ELF-1 (cell line): Measurements from ENCODE around the gene RNASE13.
"Not testable (repeated sequence)": the region's sequence is repeated elsewhere in the genome, so short reads cannot be mapped to it uniquely, and the experiment has no call there.

ENCODE experiments used
- DNase-seq: peaks from one replicate; pipeline ENCODE4 v3.0.0-alpha.2; 2016; ENCODE audit warnings: low read depth, low spot score

Gene RNASE13

GRCh38 chr14:21042918-21043317 lies 8.3 kb upstream of the RNASE13 start:
- no peak for DNase-seq

- no peak for DNase-seq
These were observed 7.2 kb upstream of the RNASE13 start, which contains the start of gene RNASE7 for GRCh38 chr14:21041676-21042433. RNASE7 (plus strand) TSS chr14:21042362; CDS start chr14:21042993, 631 bp downstream.

DNA sequence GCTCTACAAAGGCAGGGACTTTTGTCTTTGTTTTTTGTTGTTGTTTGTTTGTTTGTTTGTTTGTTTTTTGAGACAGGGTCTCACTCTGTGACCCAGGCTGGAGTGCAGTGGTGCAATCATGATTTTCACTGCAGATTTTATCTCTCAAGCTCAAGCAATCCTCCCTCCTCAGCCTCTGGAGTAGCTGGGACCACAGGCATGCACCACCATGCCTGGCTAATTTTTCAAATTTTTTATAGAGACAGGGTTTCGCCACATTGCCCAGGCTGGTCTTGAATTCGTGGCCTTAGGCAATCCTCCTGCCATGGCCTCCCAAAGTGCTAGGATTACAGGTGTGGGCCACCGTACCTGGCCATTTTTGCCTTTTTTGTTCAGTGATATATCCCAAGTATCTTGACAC lies 6.3 kb upstream of the RNASE13 start:
- not testable (repeated sequence) for DNase-seq

DNA sequence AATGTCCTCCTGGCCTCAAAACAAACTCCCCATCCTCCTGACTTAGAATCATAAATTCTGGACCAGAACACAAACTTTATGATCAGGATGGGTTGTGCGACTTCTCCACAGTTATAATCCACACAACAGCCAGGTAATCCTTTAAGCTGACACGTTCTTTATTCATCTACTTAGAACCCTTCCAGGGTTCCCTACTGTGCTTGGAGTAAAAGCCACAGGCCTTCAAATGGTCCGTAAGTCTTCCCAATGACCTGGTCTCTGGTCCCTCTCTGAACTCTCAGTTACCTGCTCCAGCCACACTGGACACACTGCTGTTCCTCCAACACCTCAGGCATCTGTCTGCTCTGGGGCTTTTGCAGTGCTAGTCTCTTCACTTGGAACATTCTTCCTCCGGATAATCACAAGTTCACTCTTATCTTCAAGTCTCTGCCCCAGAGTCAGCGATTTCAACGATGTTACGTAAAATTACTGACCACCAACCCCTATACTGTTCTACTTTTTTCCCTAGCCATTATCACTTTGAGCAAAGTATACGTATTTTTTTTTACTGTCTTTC lies 5.8 kb upstream of the RNASE13 start:
- DNase-seq: no peak

DNA sequence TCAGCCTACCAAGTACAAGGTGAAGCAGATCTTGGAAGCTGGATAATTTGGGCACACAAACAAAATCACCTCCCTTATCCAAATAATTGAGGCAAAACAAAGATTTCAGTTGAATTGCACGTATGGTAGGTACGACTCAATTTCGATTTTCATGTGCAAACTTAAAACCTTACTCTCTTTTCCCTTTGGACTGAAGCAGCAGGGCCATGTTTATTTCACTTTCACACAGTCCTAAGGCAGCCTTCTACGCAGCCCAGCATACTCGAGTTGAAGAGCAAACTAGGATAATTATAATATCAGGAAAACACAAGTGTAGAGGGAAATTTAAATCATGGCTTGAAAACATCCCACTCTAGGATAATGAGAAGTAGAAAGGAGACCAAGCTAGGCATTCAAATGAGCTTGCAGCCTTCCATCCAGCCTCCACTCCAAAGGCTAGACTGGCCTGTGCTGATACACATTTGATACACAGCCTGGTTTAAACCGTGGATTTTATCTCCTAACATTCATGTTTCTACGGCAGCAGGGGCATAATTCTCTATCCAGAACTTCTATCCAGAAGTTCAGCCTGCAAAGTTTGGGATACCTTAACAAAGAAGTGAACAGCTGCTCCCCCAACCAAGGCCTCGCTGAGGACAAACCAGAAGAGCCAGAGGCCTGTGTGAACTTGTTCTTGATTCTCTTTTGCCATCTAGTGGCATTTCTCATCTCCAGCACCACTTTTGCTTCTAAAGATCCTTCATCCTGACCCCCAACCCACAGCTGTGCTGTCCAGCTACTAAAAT lies 5.2 kb upstream of the RNASE13 start:
- DNase-seq: peak; percentile 77

DNA sequence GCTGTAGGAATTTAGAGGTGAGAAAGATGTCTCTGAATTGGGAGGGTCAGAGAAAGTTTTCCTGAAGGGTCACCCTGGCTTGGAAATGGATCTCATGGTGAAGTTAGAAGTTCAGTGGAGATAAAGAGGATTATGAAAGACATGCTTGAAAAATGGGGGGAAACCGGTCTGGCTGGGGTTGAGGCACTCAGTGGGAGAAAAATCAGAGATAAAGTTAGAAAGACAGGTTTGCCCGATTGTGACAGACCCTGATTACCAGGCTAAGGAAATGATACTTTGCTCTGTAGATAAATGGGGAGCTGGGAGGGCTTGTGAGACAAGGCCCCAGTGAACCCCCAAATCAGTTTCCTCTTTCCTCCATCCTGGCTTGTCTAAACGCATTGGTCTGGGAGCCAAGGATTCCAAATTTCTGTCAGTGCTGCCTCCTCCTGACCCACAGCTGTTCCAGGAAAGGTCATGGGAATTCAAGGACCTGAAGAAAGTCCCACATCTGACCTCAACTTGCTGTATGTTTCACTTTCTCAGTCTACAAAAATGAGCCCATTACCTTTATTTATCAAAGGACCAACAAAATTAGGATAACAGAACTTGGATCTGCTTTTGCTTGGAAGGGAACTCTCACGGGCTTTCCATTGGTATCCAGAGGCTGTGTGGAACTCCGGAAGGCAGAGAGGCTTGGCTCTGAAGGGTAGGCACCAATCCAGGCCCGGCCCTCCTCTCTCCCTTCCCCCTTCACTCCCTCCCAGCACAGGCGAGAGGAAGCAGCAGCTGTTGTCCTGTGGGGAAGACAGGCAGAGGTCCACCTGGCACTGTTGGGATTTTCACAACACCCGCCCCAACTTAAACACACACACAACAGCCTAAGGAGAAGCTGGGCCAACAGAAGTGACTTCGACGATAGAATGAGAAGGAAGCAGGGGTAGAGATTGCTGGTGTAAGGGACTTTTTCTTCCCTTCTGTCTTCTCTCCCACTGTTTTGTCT lies 4.1 kb upstream of the RNASE13 start:
- DNase-seq: peak; percentile 79

DNA sequence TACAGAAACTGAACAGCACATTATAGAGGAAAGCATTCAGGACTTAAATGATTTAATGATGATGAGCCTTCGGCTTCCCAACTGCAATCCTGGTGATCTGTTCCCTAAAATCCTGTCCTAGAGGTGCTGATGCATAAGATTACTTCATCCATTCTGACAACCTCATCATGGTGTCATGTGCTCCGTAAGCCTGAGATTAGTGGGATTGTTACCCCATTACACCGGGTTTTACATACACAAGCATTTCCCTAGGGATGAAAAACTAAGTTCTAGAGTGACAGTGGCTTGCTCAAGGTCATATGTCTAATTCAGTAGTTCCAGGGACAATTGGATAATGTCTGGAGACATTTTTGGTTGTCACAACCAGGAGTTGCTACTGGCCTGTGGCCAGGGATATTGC lies 2.5 kb upstream of the RNASE13 start:
- no peak for DNase-seq

GRCh38 chr14:21036751-21037150 lies 2.1 kb upstream of the RNASE13 start:
- no peak for DNase-seq

GRCh38 chr14:21033133-21033698 lies 1.4 kb downstream of the RNASE13 start:
- no peak for DNase-seq

DNA sequence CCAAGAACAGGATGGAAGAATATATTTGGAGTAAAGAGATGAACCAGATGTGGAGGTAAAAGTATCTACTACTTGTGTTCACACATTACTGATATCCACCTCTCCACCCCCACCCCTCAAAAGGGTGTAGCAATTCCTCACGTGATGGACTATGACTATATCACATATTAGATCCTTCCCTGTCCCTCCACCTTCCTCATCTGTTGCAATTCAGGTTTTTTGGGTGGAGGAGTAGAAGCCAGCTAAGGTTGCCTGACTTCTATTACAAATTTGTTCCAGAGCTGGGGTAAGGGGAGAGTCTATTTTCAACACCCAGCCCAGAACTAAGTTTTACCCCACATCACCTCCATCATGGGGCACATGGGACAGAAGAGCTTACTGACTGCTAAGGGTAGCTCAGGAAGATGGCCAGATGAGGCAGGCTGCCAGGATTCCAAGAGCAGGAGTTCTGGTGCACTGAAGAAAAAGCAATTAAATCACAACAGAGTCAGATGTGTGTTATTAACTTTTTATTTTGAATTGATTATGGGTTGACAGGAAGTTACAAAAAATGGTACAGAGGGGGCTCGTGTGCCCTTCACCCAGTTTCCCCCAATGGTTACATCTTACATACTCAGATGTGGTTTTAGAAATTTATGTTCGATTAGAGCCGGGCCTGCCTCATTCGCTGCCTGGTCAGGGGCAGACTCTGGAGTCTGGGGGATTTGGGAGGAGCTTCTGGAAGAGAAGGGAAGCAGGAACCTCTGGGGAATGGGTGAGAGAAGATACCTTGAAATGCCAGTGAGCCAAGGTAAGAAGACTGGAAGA lies 2.1 kb downstream of the RNASE13 start:
- DNase-seq: no peak

DNA sequence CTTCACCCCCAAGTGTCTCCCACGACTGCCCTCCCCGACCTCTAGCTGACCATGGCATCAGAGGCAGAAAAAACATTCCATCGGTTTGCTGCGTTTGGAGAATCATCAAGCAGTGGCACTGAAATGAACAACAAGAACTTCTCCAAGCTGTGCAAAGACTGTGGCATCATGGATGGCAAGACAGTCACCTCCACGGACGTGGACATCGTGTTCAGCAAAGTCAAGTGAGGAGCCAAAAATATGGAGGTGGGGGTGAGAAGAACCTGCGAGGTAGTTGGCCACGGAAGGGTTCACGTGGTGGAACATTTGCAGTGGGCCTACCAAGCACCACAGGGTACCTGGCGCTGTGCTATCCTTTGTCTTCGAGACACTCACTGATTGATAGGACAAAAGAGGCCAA lies 4.1 kb downstream of the RNASE13 start:
- DNase-seq: no peak

GRCh38 chr14:21029917-21030316 lies 4.7 kb downstream of the RNASE13 start, which contains the start of gene TPPP2:
TPPP2 (plus strand) TSS chr14:21030217; CDS start chr14:21030582, 365 bp downstream.
- DNase-seq: no peak

GRCh38 chr14:21026988-21027315 lies 7.7 kb downstream of the RNASE13 start:
- peak; percentile 70 for DNase-seq

DNA sequence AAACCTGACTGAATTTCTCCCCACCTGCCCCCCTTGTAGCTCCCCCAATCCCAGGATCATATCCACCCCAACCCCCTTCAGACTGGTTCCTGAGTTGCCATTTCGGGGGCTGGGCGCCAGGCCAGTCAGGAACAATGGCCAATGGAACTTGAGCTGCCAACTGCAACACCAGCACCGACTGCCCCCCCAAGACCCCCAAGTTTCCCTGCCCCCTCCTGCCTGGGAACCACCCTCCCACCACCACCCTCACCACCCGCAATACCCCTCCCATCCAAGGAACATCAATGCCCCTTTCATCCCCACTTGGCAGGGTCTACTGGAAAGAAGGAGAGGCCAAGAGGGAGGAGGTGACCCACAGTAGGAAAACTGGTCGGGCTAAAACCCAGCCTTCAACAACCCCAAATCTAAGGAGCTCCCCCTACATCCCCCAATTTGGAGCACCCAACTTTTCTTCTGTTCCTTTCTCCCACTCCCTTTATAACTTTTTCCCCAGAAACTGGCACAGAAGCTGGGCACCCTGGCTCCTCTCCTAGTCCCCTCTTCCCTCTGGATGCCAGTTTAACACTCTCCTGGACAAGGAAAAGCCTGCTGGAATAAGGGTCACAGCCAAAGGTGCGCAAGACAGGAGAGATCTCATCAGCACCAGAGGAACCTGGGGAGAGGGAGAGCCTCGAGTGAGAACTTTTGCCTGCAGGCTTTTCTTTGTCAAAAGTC lies 8.2 kb downstream of the RNASE13 start:
- no peak for DNase-seq

GRCh38 chr14:21025371-21026273 lies 9.0 kb downstream of the RNASE13 start:
- peak; percentile 66 for DNase-seq

DNA sequence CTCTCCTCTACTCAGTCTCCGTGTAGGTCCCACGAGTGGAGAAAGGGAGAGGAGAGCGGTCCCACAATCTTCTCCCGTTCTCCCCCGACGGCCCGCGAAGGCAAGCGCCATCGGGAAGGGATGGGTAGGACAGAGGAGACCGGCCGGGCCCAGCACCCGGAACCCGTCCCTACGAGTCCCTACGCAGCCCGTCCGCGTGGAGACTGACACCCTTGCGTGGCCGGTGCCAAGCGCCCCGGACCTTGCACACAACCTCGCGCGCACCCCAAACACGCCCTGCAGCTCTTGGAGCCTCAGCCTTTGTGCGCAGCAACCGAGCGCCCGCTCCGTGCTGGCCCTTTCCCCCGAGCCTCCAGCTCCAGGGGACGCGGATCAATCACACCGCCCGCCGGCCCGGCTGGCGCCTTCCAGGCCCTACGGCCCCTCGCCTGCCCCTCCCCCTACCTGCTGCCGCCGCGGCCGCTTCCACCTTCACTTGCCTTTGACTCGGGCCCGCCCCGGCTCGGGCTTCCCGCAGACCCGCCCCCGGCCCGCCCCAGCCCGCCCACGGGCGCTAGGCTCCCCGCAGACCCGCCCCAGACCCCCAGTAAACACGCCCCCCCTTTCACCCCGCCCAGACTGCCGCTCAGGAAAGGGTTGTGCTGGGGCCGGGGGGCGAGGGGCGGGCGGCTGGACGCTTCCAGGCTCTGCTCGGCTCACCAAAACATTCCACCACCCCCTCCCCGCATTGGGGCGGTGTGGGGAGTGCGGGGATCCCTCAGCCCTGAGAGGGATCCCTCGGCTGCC lies 9.8 kb downstream of the RNASE13 start, which contains the start of gene NDRG2:
Gene NDRG2, minus strand, starts transcription at position 477 of the 786 bp plus-strand sequence. CDS start 1,746 bp downstream, outside the sequence.
- peak; percentile 87 for DNase-seq

GRCh38 chr14:21023817-21024584 lies 10.6 kb downstream of the RNASE13 start:
- DNase-seq: peak; percentile 32
